Mucosa of descending colon (tissue), 3 donors: ENCODE measurements around the gene HJURP. TPM values are rescaled to one million over a fixed set of nuclear protein-coding genes. Genes with fewer than 3 reads are reported as not detected.

ENCODE experiments used
- ATAC-seq: fragments of 200-7000 bp; cut with Tn5 transposase; one replicate; pipeline ENCODE4 v1.9.1; 2020; ENCODE audit warnings: mild to moderate bottlenecking, moderate library complexity
- DNase-seq, 3 donors: peaks; one replicate each; pipeline ENCODE4 v3.0.0-alpha.2; 2020
- H3K36me3 ChIP-seq: fragments of 200-600 bp; one replicate; pipeline ENCODE4 v1.8.0; 2021; ENCODE audit warnings: low read depth, mild to moderate bottlenecking
- H3K4me1 ChIP-seq: fragments of 200-600 bp; one replicate; pipeline ENCODE4 v1.8.0; 2021; ENCODE audit warnings: low read depth, mild to moderate bottlenecking
- H3K4me3 ChIP-seq: fragments of 200-600 bp; one replicate; pipeline ENCODE4 v1.8.0; 2021; ENCODE audit warnings: mild to moderate bottlenecking
- H3K9me3 ChIP-seq: fragments of 200-600 bp; one replicate; pipeline ENCODE4 v1.8.0; 2021; ENCODE audit warnings: mild to moderate bottlenecking
- intact Hi-C, 2 donors: fragments of 100-400 bp; cut with DNase I in 1 of 2; cut with micrococcal nuclease in 1 of 2; formaldehyde crosslinking; loops; one replicate each; pipeline versions ENCODE4 v1.11.0 to v1.11.1; 2022; cut with DNase I, micrococcal nuclease
- total RNA-seq, 3 donors: library from RNA; stranded (reverse); fragmentation: NEBNext Ultra II Directional in 2 of 3; extraction: Animal tissue kit (Norgen Biotek cat#: 25700) in 2 of 3; gene quantifications; one replicate each; pipeline versions ENCODE4 v1.2.1 to v1.2.4, GENCODE V29; 2021 to 2023
- TF ChIP-seq, protein P1 (sequence below): fragments of 200-600 bp; IDR thresholded peaks from one replicate; pipeline ENCODE4 v1.8.0; 2022; ENCODE audit warnings: antibody characterized with exemption, mild to moderate bottlenecking
- donor health status: DM: no; HTN: no; CAD: no; lungs with moderate emphysema.
- donor health status: DM: no; HTN: no; CAD: no.
- donor health status: DM: no; HTN: yes; CAD: no.

The HJURP gene
- total RNA-seq, 3 donors from 2014 or later = 1.7 to 9.8 (median 3.6) TPM

DNA sequence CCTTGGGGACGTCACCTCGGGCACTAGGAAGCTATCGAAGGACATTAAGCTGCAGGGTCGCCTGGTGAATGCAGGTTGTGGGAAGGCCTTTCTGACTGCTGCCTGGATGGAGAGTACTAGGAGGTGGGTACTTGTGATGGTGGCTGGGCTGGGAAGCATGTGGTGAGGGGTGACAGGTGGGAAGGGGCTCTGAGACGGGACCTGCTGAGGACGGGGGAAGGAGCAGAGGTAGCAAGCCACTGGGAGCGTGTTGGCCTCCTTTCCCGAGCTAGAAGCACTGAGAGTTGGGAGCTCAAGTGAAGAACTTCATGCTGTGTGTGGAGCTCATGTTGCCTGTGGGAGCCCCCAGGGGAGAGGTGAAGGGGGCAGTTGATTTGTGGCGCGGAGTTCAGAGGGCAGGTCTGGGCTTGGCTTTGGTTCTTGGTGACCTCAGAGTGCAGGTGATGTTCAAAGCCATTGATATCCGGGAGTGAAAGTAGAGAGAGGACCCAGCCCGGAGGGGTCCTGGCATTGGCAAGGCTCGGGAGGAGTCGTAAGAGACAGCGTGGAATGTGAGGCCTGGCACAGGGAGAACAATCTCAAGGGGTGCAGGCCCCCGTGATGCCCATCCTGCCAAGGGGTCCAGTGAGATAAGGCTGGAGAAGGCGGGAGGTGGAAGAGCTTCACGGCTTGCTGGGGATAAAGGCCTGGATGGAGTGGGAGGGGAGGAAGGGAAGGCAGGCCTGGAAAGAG lies 63.0 kb downstream of the HJURP start:
- Histone ChIP-seq H3K4me1 (no peaks in the 10 kb centered on the region), H3K36me3 (no peaks in the 10 kb centered on the region), H3K9me3 (no peaks in the 10 kb centered on the region), H3K4me3 (no peak overlapping the region)
- TF ChIP-seq, protein P1, sequence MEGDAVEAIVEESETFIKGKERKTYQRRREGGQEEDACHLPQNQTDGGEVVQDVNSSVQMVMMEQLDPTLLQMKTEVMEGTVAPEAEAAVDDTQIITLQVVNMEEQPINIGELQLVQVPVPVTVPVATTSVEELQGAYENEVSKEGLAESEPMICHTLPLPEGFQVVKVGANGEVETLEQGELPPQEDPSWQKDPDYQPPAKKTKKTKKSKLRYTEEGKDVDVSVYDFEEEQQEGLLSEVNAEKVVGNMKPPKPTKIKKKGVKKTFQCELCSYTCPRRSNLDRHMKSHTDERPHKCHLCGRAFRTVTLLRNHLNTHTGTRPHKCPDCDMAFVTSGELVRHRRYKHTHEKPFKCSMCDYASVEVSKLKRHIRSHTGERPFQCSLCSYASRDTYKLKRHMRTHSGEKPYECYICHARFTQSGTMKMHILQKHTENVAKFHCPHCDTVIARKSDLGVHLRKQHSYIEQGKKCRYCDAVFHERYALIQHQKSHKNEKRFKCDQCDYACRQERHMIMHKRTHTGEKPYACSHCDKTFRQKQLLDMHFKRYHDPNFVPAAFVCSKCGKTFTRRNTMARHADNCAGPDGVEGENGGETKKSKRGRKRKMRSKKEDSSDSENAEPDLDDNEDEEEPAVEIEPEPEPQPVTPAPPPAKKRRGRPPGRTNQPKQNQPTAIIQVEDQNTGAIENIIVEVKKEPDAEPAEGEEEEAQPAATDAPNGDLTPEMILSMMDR = no peak
- ATAC-seq = no peak
- DNase-seq = no peak
- intact Hi-C loops = no loop called here

DNA sequence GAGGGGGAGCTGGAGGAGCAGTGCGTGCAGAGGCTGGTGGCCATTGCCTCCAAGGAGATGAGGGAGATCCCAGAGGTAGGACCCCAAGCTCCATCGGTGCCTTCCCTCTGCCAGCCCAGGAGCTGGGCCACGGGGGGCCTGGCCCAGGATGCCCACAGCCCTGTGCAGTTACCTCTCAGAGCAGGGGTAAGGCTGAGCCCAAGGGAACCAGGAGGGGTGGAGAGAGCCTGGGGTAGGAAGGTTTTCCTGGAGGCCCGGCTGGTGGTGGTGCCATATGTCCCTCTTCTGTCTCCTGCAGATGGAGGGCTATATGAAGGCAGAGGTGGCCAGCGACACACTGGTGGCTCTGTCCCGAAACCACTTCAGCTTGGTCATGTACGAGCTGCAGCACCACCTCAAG lies 64.8 kb downstream of the HJURP start:
- TF ChIP-seq, protein P1 = no peak
- no peak for ATAC-seq
- DNase-seq = no peak
- H3K9me3 ChIP-seq = no peaks in the 10 kb centered on the region
- intact Hi-C loops = no loop called here
- no peak overlapping the region for H3K4me3 ChIP-seq
- no peaks in the 10 kb centered on the region for H3K36me3 ChIP-seq
- H3K4me1 ChIP-seq = no peaks in the 10 kb centered on the region

Other genes starting within 250 kb of the HJURP start
- gene UGT1A8, start 236.9 kb downstream of the HJURP start, total RNA-seq = 10 to 100 TPM in 2 of 3 donors, 1 to 10 TPM in 1; 7.4 to 34.2 (median 12.2) TPM
- gene UGT1A10, start 218.1 kb downstream of the HJURP start, total RNA-seq = 100 to 1,000 TPM in 1 of 3 donors, 10 to 100 TPM in 2; 42.0 to 116 (median 43.9) TPM
- 10 to 100 TPM in 1 of 3 donors, 1 to 10 TPM in 2; 3.6 to 11.4 (median 4.0) TPM for gene UGT1A9, start 182.6 kb downstream of the HJURP start, total RNA-seq
- 10 to 100 TPM in 1 of 3 donors, 1 to 10 TPM in 2; 5.4 to 19.5 (median 5.9) TPM for gene UGT1A7, start 172.6 kb downstream of the HJURP start, total RNA-seq
- gene UGT1A6, start 161.6 kb downstream of the HJURP start, total RNA-seq = 10 to 100 TPM in 1 of 3 donors, 1 to 10 TPM in 2; 8.5 to 19.3 (median 8.7) TPM
- gene UGT1A5, start 141.6 kb downstream of the HJURP start, total RNA-seq = 1 to 10 TPM; 2.1 to 6.5 (median 2.4) TPM
- gene UGT1A4, start 135.8 kb downstream of the HJURP start, total RNA-seq = 1 to 10 TPM; 2.4 to 7.0 (median 2.9) TPM
- gene UGT1A3, start 125.5 kb downstream of the HJURP start, total RNA-seq = 1 to 10 TPM; 2.6 to 4.7 (median 2.7) TPM
- 1 to 10 TPM; 4.0 to 7.0 (median 4.9) TPM for gene UGT1A1, start 94.3 kb downstream of the HJURP start, total RNA-seq
- gene MROH2A, start 76.2 kb downstream of the HJURP start, total RNA-seq = under 1 TPM in 1 of 3 donors, not detected in 2; 0.20 TPM
- not detected for gene TRPM8, start 62.8 kb upstream of the HJURP start, total RNA-seq
- not detected for gene SPP2, start 196.2 kb upstream of the HJURP start, total RNA-seq